K562 (cell line): ENCODE results near the gene TPGS2. TPM values are rescaled to one million over a fixed set of nuclear protein-coding genes. Genes with fewer than 3 reads are reported as not detected.

Experiments used
- ATAC-seq: fragments of 200-7000 bp; cut with Tn5 transposase; 3 replicates; pipeline ENCODE4 v1.9.1; 2020; ENCODE audit warnings: moderate library complexity
- BruUV-seq: library from RNA; stranded (reverse); fragments of 400-500 nt; replicated peaks from 2 replicates; lab custom pipeline; 2021; lab: Mats Ljungman, UMichigan
- CTCF ChIA-PET: fragments of 300-600 bp; formaldehyde crosslinking; extraction: SDS; loops from one replicate; lab custom pipeline; 2021; ENCODE audit warnings: low intra/inter-chr PET ratio; lab: Yijun Ruan, JAX
- POLR2A ChIA-PET: fragments of 300-600, 350-650 bp; sonication (Branson Sonifier 250); formaldehyde crosslinking; extraction: SDS; loops from one replicate; lab custom pipeline; 2021; ENCODE audit warnings: antibody characterized with exemption, inconsistent platforms; lab: Yijun Ruan, JAX
- DNase-seq, 4 experiments: peaks; one replicate each; pipeline versions ENCODE4 v3.0.0 to v3.0.0-alpha.2; 2011 to 2018; ENCODE audit warnings: low spot score in 3 of 4, mixed read lengths in 3 of 4; ENCODE audit errors: extremely low read depth in 1 of 4
- FAIRE-seq: peaks from 2 replicates; lab custom pipeline; 2011; peaks lifted over from hg19 to GRCh38; lab: Jason Lieb, UNC
- H2AFZ ChIP-seq: 2 replicates; pipeline ENCODE4 v1.6.0; 2011; ENCODE audit warnings: low read depth, low read length, control low read depth, inconsistent platforms
- H3K27ac ChIP-seq: fragments of 200-600 bp; 3 replicates; pipeline ENCODE4 v1.8.0; 2011; ENCODE audit warnings: low read depth, mild to moderate bottlenecking, control low read depth, inconsistent platforms, low read length, moderate library complexity, mixed read lengths; ENCODE audit errors: extremely low read depth
- H3K27me3 ChIP-seq, 2 experiments: fragments of 300-600 bp in 1 of 2; 2 replicates in 1 of 2; 3 replicates in 1 of 2; pipeline versions ENCODE4 v1.6.0 to v1.8.0; 2011; ENCODE audit warnings: inconsistent platforms in 2 of 2, low read length in 2 of 2, mild to moderate bottlenecking in 1 of 2, mixed read lengths in 1 of 2, moderate library complexity in 1 of 2; ENCODE audit not compliant: control insufficient read depth in 2 of 2, insufficient read depth in 2 of 2
- H3K36me3 ChIP-seq: fragments of 300-600 bp; 3 replicates; pipeline ENCODE4 v1.8.0; 2011; ENCODE audit warnings: mild to moderate bottlenecking, low read length, inconsistent platforms; ENCODE audit not compliant: control insufficient read depth, insufficient read depth
- H3K4me1 ChIP-seq, 2 experiments: fragments of 200-600 bp in 1 of 2; replicated peaks in 1 of 2; 2 replicates in 1 of 2; 3 replicates in 1 of 2; pipeline versions ENCODE4 v1.5.1 to v1.8.0; 2011; ENCODE audit warnings: inconsistent platforms in 2 of 2, low read length in 2 of 2, mild to moderate bottlenecking in 1 of 2, mixed read lengths in 1 of 2, moderate library complexity in 1 of 2; ENCODE audit not compliant: control insufficient read depth in 2 of 2, insufficient read depth in 2 of 2
- H3K4me2 ChIP-seq: 2 replicates; pipeline ENCODE4 v1.6.1; 2011; ENCODE audit warnings: low read length, control low read depth, inconsistent platforms, mixed read lengths; ENCODE audit not compliant: insufficient read depth
- H3K4me3 ChIP-seq: fragments of 200-600 bp; sonication (generic), shearing (Covaris generic); 2 replicates; pipeline ENCODE4 v1.5.1; 2016; ENCODE audit warnings: control low read depth, inconsistent platforms
- H3K79me2 ChIP-seq: fragments of 200-600 bp; 3 replicates; pipeline ENCODE4 v1.8.0; 2011; ENCODE audit warnings: low read length, inconsistent platforms; ENCODE audit not compliant: control insufficient read depth, insufficient read depth
- H3K9ac ChIP-seq, 2 experiments: 2 replicates each; pipeline versions ENCODE4 v1.6.0 to v1.6.1; 2011; ENCODE audit warnings: low read depth in 2 of 2, low read length in 2 of 2, control low read depth in 1 of 2, inconsistent platforms in 1 of 2, mild to moderate bottlenecking in 1 of 2, mixed read lengths in 1 of 2; ENCODE audit not compliant: insufficient read depth in 1 of 2
- H3K9me1 ChIP-seq: one replicate; pipeline ENCODE4 v1.6.0; 2011; ENCODE audit warnings: inconsistent platforms, mild to moderate bottlenecking, low read length, moderate library complexity; ENCODE audit not compliant: control insufficient read depth, insufficient read depth
- H3K9me3 ChIP-seq: replicated peaks from 2 replicates; pipeline ENCODE4 v1.5.1; 2011; ENCODE audit warnings: low read depth, low read length, inconsistent platforms; ENCODE audit not compliant: control insufficient read depth, insufficient read depth
- H4K20me1 ChIP-seq: replicated peaks from 2 replicates; pipeline ENCODE4 v1.6.1; 2011; ENCODE audit warnings: low read length, inconsistent platforms, mixed read lengths; ENCODE audit not compliant: control insufficient read depth, insufficient read depth
- BCL6 ChIP-seq: fragments of 250-450 bp; sonication (Bioruptor Pico); IDR thresholded peaks from 2 replicates; pipeline ENCODE4 v1.4.0; 2020
- BCOR ChIP-seq: fragments of 450-650 bp; IDR thresholded peaks from 2 replicates; pipeline ENCODE4 v1.6.1; 2016
- CSDE1 ChIP-seq, 2 experiments: fragments of 450-650 bp; IDR thresholded peaks; 2 replicates each; pipeline ENCODE4 v1.6.1; 2016; ENCODE audit warnings: mild to moderate bottlenecking in 1 of 2
- CXXC5 ChIP-seq: fragments of 250-450 bp; sonication (Bioruptor Pico); IDR thresholded peaks from 2 replicates; pipeline ENCODE4 v1.8.0; 2022; ENCODE audit warnings: inconsistent platforms, mild to moderate bottlenecking, moderate library complexity
- NFYB ChIP-seq: IDR thresholded peaks from 2 replicates; pipeline ENCODE4 v1.6.1; 2011; ENCODE audit warnings: mild to moderate bottlenecking, moderate library complexity; ENCODE audit not compliant: insufficient read length; ENCODE audit errors: extremely low read depth
- SMAD4 ChIP-seq: fragments of 250-450 bp; sonication (Bioruptor Pico); conservative IDR thresholded peaks from 2 replicates; pipeline ENCODE4 v1.8.0; 2021; ENCODE audit warnings: inconsistent platforms, mild to moderate bottlenecking, moderate library complexity
- YY1 ChIP-seq, 3 experiments: IDR thresholded peaks; 2 replicates each; pipeline ENCODE4 v1.6.1; 2011; ENCODE audit warnings: low read length in 2 of 3, mild to moderate bottlenecking in 2 of 3, moderate library complexity in 2 of 3, borderline replicate concordance in 1 of 3, control low read depth in 1 of 3, low read depth in 1 of 3; ENCODE audit not compliant: insufficient read depth in 3 of 3, insufficient replicate concordance in 2 of 3, control insufficient read depth in 1 of 3, insufficient read length in 1 of 3; ENCODE audit errors: extremely low read depth in 1 of 3
- ZNF12 ChIP-seq: sonication (generic); formaldehyde crosslinking; IDR thresholded peaks from 2 replicates; pipeline ENCODE4 v1.4.0; 2020; ENCODE audit warnings: mild to moderate bottlenecking, missing genetic modification reagents
- ZNF324 ChIP-seq: fragments of 250-450 bp; sonication (Bioruptor Pico); IDR thresholded peaks from 2 replicates; pipeline ENCODE4 v1.4.0; 2020; ENCODE audit warnings: mild to moderate bottlenecking
- ZNF695 ChIP-seq: fragments of 450-650 bp; formaldehyde crosslinking; IDR thresholded peaks from 2 replicates; pipeline ENCODE4 v1.4.0; 2020; ENCODE audit warnings: mild to moderate bottlenecking, moderate library complexity
- ZNF780A ChIP-seq: fragments of 250-450 bp; sonication (Bioruptor Pico); IDR thresholded peaks from 2 replicates; pipeline ENCODE4 v1.5.0; 2021; ENCODE audit warnings: mild to moderate bottlenecking
- WGBS: fragments of 100-300 bp; shearing (Covaris generic); methylation state at CpG from one replicate; pipeline ENCODE4 v1.1.6; 2016; ENCODE audit warnings: low coverage, mixed read lengths; ENCODE audit not compliant: insufficient coverage; ENCODE audit errors: missing lambda C conversion rate; 5-methylcytosine and 5-hydroxymethylcytosine counted together
- in situ Hi-C: fragments of 300-500 bp; cut with MboI; formaldehyde crosslinking; loops from 4 replicates; pipeline ENCODE4 v1.15.0; 2018; ENCODE audit warnings: inconsistent platforms, mixed read lengths
- intact Hi-C: fragments of 100-400 bp; cut with micrococcal nuclease; formaldehyde crosslinking; loops from 2 replicates; pipeline ENCODE4 v1.14.2; 2022
- polyA plus RNA-seq, 8 experiments: library from polyadenylated mRNA; depleted of rRNA in 4 of 8; stranded (reverse) in 5 of 8; unstranded in 3 of 8; fragments of >200 nt; fragmentation: Nextera tagmentation in 2 of 8; fragmentation: Illumina TruSeq in 1 of 8; extraction: Ambion mirVana in 2 of 8; extraction: Trizol in 1 of 8; gene quantifications; 2 replicates each; pipeline versions ENCODE4 v1.2.1 to v1.2.3, GENCODE V29; 2011 to 2014; ENCODE audit warnings: inconsistent platforms in 1 of 8, missing spikeins in 1 of 8
- total RNA-seq, 7 experiments: library from RNA; depleted of rRNA in 6 of 7; stranded (reverse); fragments of >200 nt in 6 of 7; fragmentation: Illumina TruSeq in 2 of 7; extraction: Trizol in 2 of 7; gene quantifications; 2 replicates each; pipeline versions ENCODE4 v1.2.1 to v1.2.3, GENCODE V29; 2011 to 2021; ENCODE audit warnings: low replicate concordance in 1 of 7
- TF ChIP-seq, protein P1 (sequence below): fragments of 450-650 bp; IDR thresholded peaks from 2 replicates; pipeline ENCODE4 v1.6.1; 2016; ENCODE audit warnings: mild to moderate bottlenecking
- TF ChIP-seq, protein P2 (sequence below): sonication (generic); IDR thresholded peaks from 2 replicates; pipeline ENCODE4 v1.6.1; 2016

Gene TPGS2
- total and polyA plus RNA-seq, 9 of the 15 experiments (the other 6 are each of a cell fraction or from before 2014, with no cell fraction given): 94.2 to 449 (median 134) TPM

DNA sequence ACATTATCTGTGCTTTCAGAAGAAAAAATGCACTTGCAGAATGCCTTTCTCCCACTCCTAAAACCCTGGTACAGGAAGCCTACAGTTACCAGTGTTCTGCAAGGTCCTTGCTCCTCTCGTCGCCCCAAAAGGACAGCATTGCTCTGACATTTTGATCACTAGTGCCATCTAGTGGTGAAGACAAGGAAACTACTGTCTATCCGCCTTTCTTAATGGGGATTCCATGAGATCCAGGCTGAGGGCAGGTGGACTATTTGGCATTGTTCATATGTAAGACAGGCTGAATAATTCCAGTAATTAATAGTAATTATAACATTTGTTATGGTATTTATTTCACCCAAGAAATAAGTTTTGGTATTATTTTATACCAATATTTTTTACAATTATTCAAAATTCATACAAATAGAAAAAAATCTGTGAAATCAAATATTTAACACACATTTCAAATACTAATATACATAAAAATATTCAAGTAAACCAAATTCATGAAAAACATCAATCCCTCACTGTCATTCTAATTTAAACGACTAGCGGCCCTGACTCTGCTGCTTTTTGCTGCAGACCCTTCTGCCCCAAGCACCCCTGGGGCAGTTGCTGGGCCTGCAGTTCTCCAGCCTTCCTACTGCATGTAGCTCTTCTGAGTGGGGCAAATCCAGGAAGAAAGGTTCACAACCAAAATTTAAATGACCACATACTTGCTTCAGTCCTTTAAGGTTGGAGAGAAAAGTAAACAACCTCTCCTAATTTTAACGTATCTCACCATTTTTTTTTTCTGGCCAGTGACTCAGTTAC lies 19.0 kb downstream of the TPGS2 start (continued):
- TF ChIP-seq YY1 (IDR thresholded peaks at IDR 0.05; ENCODE audit: borderline replicate concordance in 1 of 3, control insufficient read depth in 1 of 3, extremely low read depth in 1 of 3, insufficient read depth in 3 of 3, insufficient read length in 1 of 3, insufficient replicate concordance in 2 of 3, low read depth in 1 of 3, low read length in 2 of 3): peak in 1 of 3 experiments; percentile 27
- TF ChIP-seq CXXC5 (CRISPR knock-in tag): no peak
- TF ChIP-seq, protein P1, sequence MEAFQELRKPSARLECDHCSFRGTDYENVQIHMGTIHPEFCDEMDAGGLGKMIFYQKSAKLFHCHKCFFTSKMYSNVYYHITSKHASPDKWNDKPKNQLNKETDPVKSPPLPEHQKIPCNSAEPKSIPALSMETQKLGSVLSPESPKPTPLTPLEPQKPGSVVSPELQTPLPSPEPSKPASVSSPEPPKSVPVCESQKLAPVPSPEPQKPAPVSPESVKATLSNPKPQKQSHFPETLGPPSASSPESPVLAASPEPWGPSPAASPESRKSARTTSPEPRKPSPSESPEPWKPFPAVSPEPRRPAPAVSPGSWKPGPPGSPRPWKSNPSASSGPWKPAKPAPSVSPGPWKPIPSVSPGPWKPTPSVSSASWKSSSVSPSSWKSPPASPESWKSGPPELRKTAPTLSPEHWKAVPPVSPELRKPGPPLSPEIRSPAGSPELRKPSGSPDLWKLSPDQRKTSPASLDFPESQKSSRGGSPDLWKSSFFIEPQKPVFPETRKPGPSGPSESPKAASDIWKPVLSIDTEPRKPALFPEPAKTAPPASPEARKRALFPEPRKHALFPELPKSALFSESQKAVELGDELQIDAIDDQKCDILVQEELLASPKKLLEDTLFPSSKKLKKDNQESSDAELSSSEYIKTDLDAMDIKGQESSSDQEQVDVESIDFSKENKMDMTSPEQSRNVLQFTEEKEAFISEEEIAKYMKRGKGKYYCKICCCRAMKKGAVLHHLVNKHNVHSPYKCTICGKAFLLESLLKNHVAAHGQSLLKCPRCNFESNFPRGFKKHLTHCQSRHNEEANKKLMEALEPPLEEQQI: peak; percentile 30; the same call in 1 of the 2 replicates
- no peak for TF ChIP-seq BCOR

GRCh38 chr18:36808681-36809080 lies 20.1 kb downstream of the TPGS2 start:
- Histone ChIP-seq H3K36me3 (peaks cover 85% of the 10 kb centered on the region), H3K27ac (no peak overlapping the region), H3K27me3 (no peaks in the 10 kb centered on the region), H3K9me1 (no peaks in the 10 kb centered on the region), H3K4me1 (peaks cover 0 to 7% of the 10 kb centered on the region in 2 experiments; a peak in 2 of 5 replicates), H3K9me3 (no peaks in the 10 kb centered on the region), H3K4me3 (no peak overlapping the region), H3K4me2 (no peak overlapping the region), H3K79me2 (peaks cover 13% of the 10 kb centered on the region), H2AFZ (no peak overlapping the region), H4K20me1 (no peaks in the 10 kb centered on the region), H3K9ac (no peak overlapping the region)
- DNase-seq: no peak
- no peak for ATAC-seq
- no TSS peak for BruUV-seq
- intact Hi-C loops: loop anchor here (1.0 to 5.0 kb wide), 3 partner anchors 41 to 120 kb away; no protein-coding TSS in a partner anchor
- POLR2A ChIA-PET: interaction anchor here (0.9 kb wide), 1 partner anchor 10 kb away, joined by 4 read pairs; no protein-coding TSS in a partner anchor
- CTCF ChIA-PET: interaction anchor here (1.6 to 2.6 kb wide), 3 partner anchors 39 to 713 kb away, joined by 5 to 14 read pairs (median 8); no protein-coding TSS in a partner anchor
- in situ Hi-C loops: no loop called here
- no peak for FAIRE-seq
- 91% methylated on average over 2 of the region's 2 CpGs for WGBS
- TF ChIP-seq, protein P2, sequence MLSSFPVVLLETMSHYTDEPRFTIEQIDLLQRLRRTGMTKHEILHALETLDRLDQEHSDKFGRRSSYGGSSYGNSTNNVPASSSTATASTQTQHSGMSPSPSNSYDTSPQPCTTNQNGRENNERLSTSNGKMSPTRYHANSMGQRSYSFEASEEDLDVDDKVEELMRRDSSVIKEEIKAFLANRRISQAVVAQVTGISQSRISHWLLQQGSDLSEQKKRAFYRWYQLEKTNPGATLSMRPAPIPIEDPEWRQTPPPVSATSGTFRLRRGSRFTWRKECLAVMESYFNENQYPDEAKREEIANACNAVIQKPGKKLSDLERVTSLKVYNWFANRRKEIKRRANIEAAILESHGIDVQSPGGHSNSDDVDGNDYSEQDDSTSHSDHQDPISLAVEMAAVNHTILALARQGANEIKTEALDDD: no peak
- TF ChIP-seq NFYB: no peak
- TF ChIP-seq ZNF695 (CRISPR knock-in tag): no peak
- TF ChIP-seq BCL6 (CRISPR knock-in tag): no peak
- TF ChIP-seq ZNF780A (CRISPR knock-in tag): no peak
- TF ChIP-seq CSDE1 (IDR thresholded peaks at IDR 0.05): no peak
- TF ChIP-seq ZNF12: no peak
- no peak for TF ChIP-seq ZNF324 (CRISPR knock-in tag)
- TF ChIP-seq SMAD4 (CRISPR knock-in tag): no peak
